WTC11 (cell line): Measurements from ENCODE around the gene NKAIN2. TPM values are rescaled to one million over a fixed set of nuclear protein-coding genes. Genes with fewer than 3 reads are reported as not detected.

Experiments used
- ATAC-seq: fragments of 200-7000 bp; cut with Tn5 transposase; 2 replicates; pipeline ENCODE4 v1.10.0; 2021; ENCODE audit warnings: mild to moderate bottlenecking, moderate library complexity
- CTCF ChIA-PET: fragments of 300-600 bp; sonication (Branson Sonifier 250); formaldehyde crosslinking; loops from one replicate; lab custom pipeline; 2021; ENCODE audit warnings: antibody characterized with exemption; lab: Charles Lee
- POLR2A ChIA-PET: fragments of 350-600 bp; sonication (Branson Sonifier 250); formaldehyde crosslinking; loops from one replicate; lab custom pipeline; 2021; ENCODE audit warnings: antibody characterized with exemption; lab: Charles Lee
- DNase-seq: peaks from one replicate; pipeline ENCODE4 v3.0.0; 2021; ENCODE audit warnings: low spot score
- H3K27ac Mint-ChIP-seq: 2 replicates; pipeline ENCODE4 v1.8.0; 2021; ENCODE audit warnings: mixed read lengths
- H3K27me3 Mint-ChIP-seq: 2 replicates; pipeline ENCODE4 v1.8.0; 2021; ENCODE audit warnings: low read depth, mild to moderate bottlenecking, moderate library complexity, mixed read lengths
- H3K36me3 Mint-ChIP-seq: 2 replicates; pipeline ENCODE4 v1.8.0; 2021; ENCODE audit warnings: mixed read lengths
- H3K4me1 Mint-ChIP-seq: 2 replicates; pipeline ENCODE4 v1.8.0; 2022; ENCODE audit warnings: mixed read lengths
- H3K4me3 Mint-ChIP-seq: 2 replicates; pipeline ENCODE4 v1.8.0; 2021; ENCODE audit warnings: mild to moderate bottlenecking, moderate library complexity, mixed read lengths
- H3K9me3 Mint-ChIP-seq: 2 replicates; pipeline ENCODE4 v1.8.0; 2021; ENCODE audit warnings: mixed read lengths
- ATF1 ChIP-seq: sonication (generic); formaldehyde crosslinking; IDR thresholded peaks from 2 replicates; pipeline ENCODE4 v1.8.1; 2023; ENCODE audit warnings: mild to moderate bottlenecking, moderate library complexity, missing genetic modification reagents
- CREM ChIP-seq: sonication (generic); formaldehyde crosslinking; IDR thresholded peaks from 2 replicates; pipeline ENCODE4 v1.8.1; 2022; ENCODE audit warnings: mild to moderate bottlenecking, missing genetic modification reagents, moderate library complexity
- GABPB1 ChIP-seq: sonication (generic); formaldehyde crosslinking; IDR thresholded peaks from 2 replicates; pipeline ENCODE4 v1.8.1; 2023; ENCODE audit warnings: mild to moderate bottlenecking, missing genetic modification reagents
- JAZF1 ChIP-seq: fragments of 250-450 bp; sonication (Bioruptor Pico); IDR thresholded peaks from 2 replicates; pipeline ENCODE4 v1.9.0; 2021; ENCODE audit warnings: moderate library complexity, mild to moderate bottlenecking, inconsistent platforms
- NFATC4 ChIP-seq: fragments of 250-450 bp; sonication (Bioruptor Pico); IDR thresholded peaks from 2 replicates; pipeline ENCODE4 v1.9.0; 2021; ENCODE audit warnings: mild to moderate bottlenecking
- NFE2L1 ChIP-seq: sonication (generic); formaldehyde crosslinking; IDR thresholded peaks from 2 replicates; pipeline ENCODE4 v1.8.1; 2023; ENCODE audit warnings: missing genetic modification reagents
- NR3C1 ChIP-seq: sonication (generic); formaldehyde crosslinking; conservative IDR thresholded peaks from 2 replicates; pipeline ENCODE4 v1.8.1; 2023; ENCODE audit warnings: low read depth, mild to moderate bottlenecking, missing genetic modification reagents
- RORB ChIP-seq: fragments of 250-450 bp; sonication (Bioruptor Pico); IDR thresholded peaks from 2 replicates; pipeline ENCODE4 v1.9.0; 2021; ENCODE audit warnings: mild to moderate bottlenecking
- SMAD4 ChIP-seq: sonication (generic); formaldehyde crosslinking; IDR thresholded peaks from 2 replicates; pipeline ENCODE4 v1.8.0; 2022; ENCODE audit warnings: mild to moderate bottlenecking, missing genetic modification reagents
- TEAD4 ChIP-seq: sonication (generic); formaldehyde crosslinking; IDR thresholded peaks from 2 replicates; pipeline ENCODE4 v1.8.0; 2022; ENCODE audit warnings: mild to moderate bottlenecking, missing genetic modification reagents
- ZNF416 ChIP-seq: fragments of 250-450 bp; sonication (Bioruptor Pico); IDR thresholded peaks from 2 replicates; pipeline ENCODE4 v1.9.0; 2021; ENCODE audit warnings: mild to moderate bottlenecking, inconsistent platforms
- total RNA-seq: library from RNA; stranded (reverse); gene quantifications from 3 replicates; pipeline ENCODE4 v1.2.3, GENCODE V29; 2021
- TF ChIP-seq, protein P1 (sequence below): sonication (generic); formaldehyde crosslinking; IDR thresholded peaks from 2 replicates; pipeline ENCODE4 v1.8.1; 2022; ENCODE audit warnings: missing genetic modification reagents, borderline replicate concordance
- TF ChIP-seq, protein P2 (sequence below): sonication (generic); formaldehyde crosslinking; IDR thresholded peaks from 2 replicates; pipeline ENCODE4 v1.8.1; 2023; ENCODE audit warnings: mild to moderate bottlenecking, missing genetic modification reagents, moderate library complexity
- TF ChIP-seq, protein P3 (sequence below): sonication (generic); formaldehyde crosslinking; IDR thresholded peaks from 2 replicates; pipeline ENCODE4 v1.8.1; 2023; ENCODE audit warnings: mild to moderate bottlenecking, missing genetic modification reagents, borderline replicate concordance
- TF ChIP-seq, protein P4 (sequence below): sonication (generic); formaldehyde crosslinking; IDR thresholded peaks from 2 replicates; pipeline ENCODE4 v1.8.0; 2023; ENCODE audit warnings: missing genetic modification reagents

NKAIN2 gene
- total RNA-seq, 1 experiment from 2014 or later: 0.33 TPM

DNA sequence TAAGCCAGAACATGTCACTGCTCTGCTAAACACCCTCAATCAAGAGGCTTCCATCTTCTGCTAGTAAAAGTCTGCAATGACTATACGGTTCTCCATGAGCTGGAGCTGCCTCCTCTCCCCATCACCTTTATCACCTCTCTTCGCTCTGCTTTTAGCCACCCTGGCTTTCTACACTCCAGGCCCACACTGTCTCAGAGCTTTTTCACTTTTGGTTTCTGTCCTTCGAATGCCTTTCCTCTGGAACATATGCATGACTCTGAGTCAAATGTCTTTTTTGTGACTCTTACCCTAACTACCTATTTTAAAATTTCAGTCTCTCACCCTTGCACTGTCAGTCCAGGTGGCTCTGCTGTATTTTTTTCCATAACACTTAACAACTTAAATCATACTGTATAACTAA is 633.1 kb downstream of the NKAIN2 start:
- no peak overlapping the region for H3K4me3 Mint-ChIP-seq
- H3K36me3 Mint-ChIP-seq: no peaks in the 10 kb centered on the region
- ChIA-PET CTCF (no interaction called here), POLR2A (no interaction called here)
- ATAC-seq (no peak), DNase-seq (no peak)
- H3K9me3 Mint-ChIP-seq: no peaks in the 10 kb centered on the region
- no peaks in the 10 kb centered on the region for H3K27me3 Mint-ChIP-seq
- peaks cover 5% of the 10 kb centered on the region for H3K4me1 Mint-ChIP-seq
- 0 out of 2 replicates have a peak overlapping the region, but pooled peaks have one; percentile 35 for H3K27ac Mint-ChIP-seq
- no peak for TF ChIP-seq GABPB1 (CRISPR knock-in tag)
- TF ChIP-seq JAZF1: no peak
- TF ChIP-seq, protein P1, sequence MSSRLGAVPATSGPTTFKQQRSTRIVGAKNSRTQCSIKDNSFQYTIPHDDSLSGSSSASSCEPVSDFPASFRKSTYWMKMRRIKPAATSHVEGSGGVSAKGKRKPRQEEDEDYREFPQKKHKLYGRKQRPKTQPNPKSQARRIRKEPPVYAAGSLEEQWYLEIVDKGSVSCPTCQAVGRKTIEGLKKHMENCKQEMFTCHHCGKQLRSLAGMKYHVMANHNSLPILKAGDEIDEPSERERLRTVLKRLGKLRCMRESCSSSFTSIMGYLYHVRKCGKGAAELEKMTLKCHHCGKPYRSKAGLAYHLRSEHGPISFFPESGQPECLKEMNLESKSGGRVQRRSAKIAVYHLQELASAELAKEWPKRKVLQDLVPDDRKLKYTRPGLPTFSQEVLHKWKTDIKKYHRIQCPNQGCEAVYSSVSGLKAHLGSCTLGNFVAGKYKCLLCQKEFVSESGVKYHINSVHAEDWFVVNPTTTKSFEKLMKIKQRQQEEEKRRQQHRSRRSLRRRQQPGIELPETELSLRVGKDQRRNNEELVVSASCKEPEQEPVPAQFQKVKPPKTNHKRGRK (CRISPR knock-in tag): no peak
- no peak for TF ChIP-seq TEAD4 (CRISPR knock-in tag)
- TF ChIP-seq SMAD4 (CRISPR knock-in tag): no peak
- TF ChIP-seq RORB (CRISPR knock-in tag): no peak
- TF ChIP-seq ATF1 (CRISPR knock-in tag): no peak
- TF ChIP-seq NFE2L1: no peak
- TF ChIP-seq, protein P2, sequence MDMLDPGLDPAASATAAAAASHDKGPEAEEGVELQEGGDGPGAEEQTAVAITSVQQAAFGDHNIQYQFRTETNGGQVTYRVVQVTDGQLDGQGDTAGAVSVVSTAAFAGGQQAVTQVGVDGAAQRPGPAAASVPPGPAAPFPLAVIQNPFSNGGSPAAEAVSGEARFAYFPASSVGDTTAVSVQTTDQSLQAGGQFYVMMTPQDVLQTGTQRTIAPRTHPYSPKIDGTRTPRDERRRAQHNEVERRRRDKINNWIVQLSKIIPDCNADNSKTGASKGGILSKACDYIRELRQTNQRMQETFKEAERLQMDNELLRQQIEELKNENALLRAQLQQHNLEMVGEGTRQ (CRISPR knock-in tag): no peak
- TF ChIP-seq NFATC4 (CRISPR knock-in tag): no peak
- no peak for TF ChIP-seq ZNF416 (CRISPR knock-in tag)

DNA sequence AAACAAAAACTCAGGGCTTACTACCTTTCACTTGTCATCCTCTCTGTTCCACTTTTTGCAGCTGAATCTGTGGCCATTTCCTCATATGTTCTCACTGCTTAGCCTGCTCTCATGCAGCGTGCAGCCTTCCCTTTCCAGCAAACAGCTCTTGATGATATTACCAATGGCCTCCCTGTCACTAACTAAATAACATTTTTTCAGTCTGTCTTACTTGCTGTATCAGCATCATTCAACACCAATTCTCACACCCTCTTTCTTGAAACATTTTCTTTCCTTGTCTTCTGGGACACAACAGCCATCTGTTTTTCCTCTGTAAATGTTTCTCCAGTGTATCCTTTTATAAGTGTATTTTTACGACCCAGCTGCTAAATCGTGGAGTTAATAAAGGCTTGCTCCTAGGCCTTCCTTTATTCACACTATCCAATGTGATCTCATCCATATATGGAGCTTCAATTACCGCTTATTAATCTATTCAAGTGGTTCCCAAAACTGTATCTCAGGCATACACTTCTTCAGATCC is 634.9 kb downstream of the NKAIN2 start:
- H3K27me3 Mint-ChIP-seq: no peaks in the 10 kb centered on the region
- no peak for TF ChIP-seq CREM (CRISPR knock-in tag)
- TF ChIP-seq, protein P3, sequence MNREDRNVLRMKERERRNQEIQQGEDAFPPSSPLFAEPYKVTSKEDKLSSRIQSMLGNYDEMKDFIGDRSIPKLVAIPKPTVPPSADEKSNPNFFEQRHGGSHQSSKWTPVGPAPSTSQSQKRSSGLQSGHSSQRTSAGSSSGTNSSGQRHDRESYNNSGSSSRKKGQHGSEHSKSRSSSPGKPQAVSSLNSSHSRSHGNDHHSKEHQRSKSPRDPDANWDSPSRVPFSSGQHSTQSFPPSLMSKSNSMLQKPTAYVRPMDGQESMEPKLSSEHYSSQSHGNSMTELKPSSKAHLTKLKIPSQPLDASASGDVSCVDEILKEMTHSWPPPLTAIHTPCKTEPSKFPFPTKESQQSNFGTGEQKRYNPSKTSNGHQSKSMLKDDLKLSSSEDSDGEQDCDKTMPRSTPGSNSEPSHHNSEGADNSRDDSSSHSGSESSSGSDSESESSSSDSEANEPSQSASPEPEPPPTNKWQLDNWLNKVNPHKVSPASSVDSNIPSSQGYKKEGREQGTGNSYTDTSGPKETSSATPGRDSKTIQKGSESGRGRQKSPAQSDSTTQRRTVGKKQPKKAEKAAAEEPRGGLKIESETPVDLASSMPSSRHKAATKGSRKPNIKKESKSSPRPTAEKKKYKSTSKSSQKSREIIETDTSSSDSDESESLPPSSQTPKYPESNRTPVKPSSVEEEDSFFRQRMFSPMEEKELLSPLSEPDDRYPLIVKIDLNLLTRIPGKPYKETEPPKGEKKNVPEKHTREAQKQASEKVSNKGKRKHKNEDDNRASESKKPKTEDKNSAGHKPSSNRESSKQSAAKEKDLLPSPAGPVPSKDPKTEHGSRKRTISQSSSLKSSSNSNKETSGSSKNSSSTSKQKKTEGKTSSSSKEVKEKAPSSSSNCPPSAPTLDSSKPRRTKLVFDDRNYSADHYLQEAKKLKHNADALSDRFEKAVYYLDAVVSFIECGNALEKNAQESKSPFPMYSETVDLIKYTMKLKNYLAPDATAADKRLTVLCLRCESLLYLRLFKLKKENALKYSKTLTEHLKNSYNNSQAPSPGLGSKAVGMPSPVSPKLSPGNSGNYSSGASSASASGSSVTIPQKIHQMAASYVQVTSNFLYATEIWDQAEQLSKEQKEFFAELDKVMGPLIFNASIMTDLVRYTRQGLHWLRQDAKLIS (CRISPR knock-in tag): no peak
- no peak for TF ChIP-seq SMAD4 (CRISPR knock-in tag)
- CTCF ChIA-PET: no interaction called here
- DNase-seq: no peak
- no peak overlapping the region for H3K4me3 Mint-ChIP-seq
- no peak for ATAC-seq
- no peaks in the 10 kb centered on the region for H3K9me3 Mint-ChIP-seq
- POLR2A ChIA-PET: no interaction called here
- H3K27ac Mint-ChIP-seq: no peak overlapping the region; the same call in 1 of the 2 replicates
- peaks cover 5% of the 10 kb centered on the region for H3K4me1 Mint-ChIP-seq
- H3K36me3 Mint-ChIP-seq: no peaks in the 10 kb centered on the region

DNA sequence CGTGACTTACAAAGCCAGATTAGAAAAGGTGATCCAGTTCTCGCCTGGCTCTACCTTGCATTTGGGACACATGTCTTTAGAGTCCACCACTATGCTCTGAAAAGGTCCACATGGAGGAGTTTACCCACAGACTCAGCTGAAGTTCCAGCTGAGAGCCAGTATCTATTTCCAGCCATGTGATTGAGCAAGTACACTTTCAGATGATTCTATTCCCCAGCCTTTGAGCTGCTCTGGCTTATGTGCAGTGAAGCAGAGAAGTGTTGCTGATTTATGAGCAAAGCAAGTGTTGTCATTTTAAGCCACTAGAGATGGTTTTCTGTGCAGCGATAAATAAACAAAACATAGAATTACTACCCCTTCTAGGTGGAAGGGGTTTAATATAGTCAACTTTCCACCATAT is 637.8 kb downstream of the NKAIN2 start:
- TF ChIP-seq, protein P4, sequence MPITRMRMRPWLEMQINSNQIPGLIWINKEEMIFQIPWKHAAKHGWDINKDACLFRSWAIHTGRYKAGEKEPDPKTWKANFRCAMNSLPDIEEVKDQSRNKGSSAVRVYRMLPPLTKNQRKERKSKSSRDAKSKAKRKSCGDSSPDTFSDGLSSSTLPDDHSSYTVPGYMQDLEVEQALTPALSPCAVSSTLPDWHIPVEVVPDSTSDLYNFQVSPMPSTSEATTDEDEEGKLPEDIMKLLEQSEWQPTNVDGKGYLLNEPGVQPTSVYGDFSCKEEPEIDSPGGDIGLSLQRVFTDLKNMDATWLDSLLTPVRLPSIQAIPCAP: no peak
- no peak for TF ChIP-seq NR3C1 (CRISPR knock-in tag)
- CTCF ChIA-PET: no interaction called here
- Mint-ChIP-seq H3K4me1 (peaks cover 5% of the 10 kb centered on the region), H3K36me3 (no peaks in the 10 kb centered on the region), H3K27ac (no peak overlapping the region), H3K4me3 (no peak overlapping the region), H3K9me3 (no peaks in the 10 kb centered on the region), H3K27me3 (no peaks in the 10 kb centered on the region)
- DNase-seq (no peak), ATAC-seq (no peak)
- POLR2A ChIA-PET: no interaction called here
